Measurements from ENCODE around the gene DDX56. TPM values are rescaled to one million over a fixed set of nuclear protein-coding genes. Genes with fewer than 3 reads are reported as not detected.

Gene DDX56
- polyA plus RNA-seq, 12 donors = 28.0 to 62.6 (median 48.9) TPM; not detected in 1

Other genes with a start within 250 kb of the DDX56 start
- gene CAMK2B, start 248.3 kb downstream of the DDX56 start, polyA plus RNA-seq (ENCODE audit: insufficient read length in 12 of 12) = 1,000 to 10,000 TPM in 1 of 12 donors, 10 to 100 TPM in 5, 1 to 10 TPM in 6; 3.6 to 1,562 (median 12.8) TPM
- 100 to 1,000 TPM in 1 of 12 donors, 10 to 100 TPM in 10, not detected in 1; 57.6 to 103 (median 71.3) TPM for gene NUDCD3, start 83.2 kb downstream of the DDX56 start, polyA plus RNA-seq (ENCODE audit: insufficient read length in 12 of 12)
- 1 to 10 TPM in 1 of 12 donors, under 1 TPM in 8, not detected in 3; 0.04 to 2.1 (median 0.08) TPM for gene NPC1L1, start 32.6 kb downstream of the DDX56 start, polyA plus RNA-seq (ENCODE audit: insufficient read length in 12 of 12)
- 100 to 1,000 TPM in 2 of 12 donors, 10 to 100 TPM in 10; 68.4 to 465 (median 91.9) TPM for gene TMED4, start 8.3 kb upstream of the DDX56 start, polyA plus RNA-seq (ENCODE audit: insufficient read length in 12 of 12)
- 10 to 100 TPM in 11 of 12 donors, not detected in 1; 39.0 to 69.0 (median 58.2) TPM for gene OGDH, start 32.7 kb upstream of the DDX56 start, polyA plus RNA-seq (ENCODE audit: insufficient read length in 12 of 12)
- 10 to 100 TPM in 11 of 12 donors, not detected in 1; 24.5 to 90.1 (median 34.1) TPM for gene ZMIZ2, start 174.9 kb upstream of the DDX56 start, polyA plus RNA-seq (ENCODE audit: insufficient read length in 12 of 12)
- 1,000 to 10,000 TPM in 2 of 12 donors, 100 to 1,000 TPM in 9, not detected in 1; 595 to 1,013 (median 803) TPM for gene PPIA, start 222.8 kb upstream of the DDX56 start, polyA plus RNA-seq (ENCODE audit: insufficient read length in 12 of 12)